ENCODE measurements around the gene RIN3. TPM values are rescaled to one million over a fixed set of nuclear protein-coding genes. Genes with fewer than 3 reads are reported as not detected.

The RIN3 gene
- total RNA-seq, 1 experiment from 2014 or later: 1.5 TPM

DNA sequence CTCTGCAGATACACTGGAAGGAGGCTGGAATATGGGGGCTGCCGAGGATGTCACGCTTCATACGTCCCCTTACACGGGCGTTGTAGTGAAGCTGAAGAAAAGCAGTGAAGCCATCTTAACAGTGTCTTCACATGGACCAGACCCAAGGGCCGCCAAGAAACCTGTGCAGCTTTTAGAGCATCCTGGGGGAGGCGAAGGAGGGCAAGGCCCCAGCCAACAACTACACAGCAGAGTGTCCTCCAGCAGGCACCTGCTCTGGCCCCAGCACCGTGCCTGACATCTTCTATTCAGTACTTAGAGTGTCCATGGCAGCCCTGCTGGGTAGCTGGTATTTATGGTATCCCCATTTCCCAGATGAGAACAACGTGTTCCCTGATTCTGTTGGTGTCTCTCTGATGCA is 48.9 kb upstream of the RIN3 start:
- no peak for TF ChIP-seq CTCF (conservative IDR thresholded peaks at IDR 0.05)
- Histone ChIP-seq H4K5ac (ENCODE audit: insufficient read length, low read depth, low read length) (no peak overlapping the region), H3K14ac (ENCODE audit: insufficient read depth, low read length) (no peak overlapping the region), H3K27ac (ENCODE audit: insufficient read length, low read depth, low read length) (no peak overlapping the region), H3T11ph (ENCODE audit: low read length) (no peak overlapping the region), H2AK5ac (ENCODE audit: insufficient read length, low read length) (no peak overlapping the region), H3K4me1 (ENCODE audit: insufficient read depth, low read length) (no peaks in the 10 kb centered on the region), H3K23ac (ENCODE audit: insufficient read length, low read depth, low read length) (no peak overlapping the region), H3K4ac (ENCODE audit: low read depth, low read length) (no peak overlapping the region), H3K56ac (ENCODE audit: insufficient read length, low read depth, low read length) (no peak overlapping the region), H2AFZ (ENCODE audit: low read length) (no peak overlapping the region), H4K91ac (ENCODE audit: insufficient read length, low read depth, low read length) (no peak overlapping the region), H2BK20ac (ENCODE audit: low read depth, low read length, poor library complexity, severe bottlenecking) (no peak overlapping the region), H3K4me2 (ENCODE audit: insufficient read depth, insufficient read length, low read length) (no peak overlapping the region), H2BK15ac (ENCODE audit: low read depth, low read length) (no peak overlapping the region), H2BK120ac (ENCODE audit: low read depth, low read length, poor library complexity, severe bottlenecking) (no peak overlapping the region), H3K18ac (ENCODE audit: insufficient read length, low read depth, low read length) (no peak overlapping the region), H2BK5ac (ENCODE audit: insufficient read length, low read length) (no peak overlapping the region), H3K79me1 (ENCODE audit: insufficient read depth, low read depth, low read length, poor library complexity, severe bottlenecking) (no peaks in the 10 kb centered on the region), H4K20me1 (ENCODE audit: control insufficient read depth, insufficient read depth, insufficient read length) (no peaks in the 10 kb centered on the region), H3K9me3 (ENCODE audit: control insufficient read depth, low read depth, low read length) (no peaks in the 10 kb centered on the region), H2BK12ac (ENCODE audit: insufficient read length, low read depth, low read length) (no peak overlapping the region), H3K9ac (ENCODE audit: extremely low read depth, insufficient read length, low read length) (no peak overlapping the region), H3K79me2 (ENCODE audit: insufficient read depth, low read length) (no peaks in the 10 kb centered on the region; the same call in 1 of the 2 replicates), H3K27me3 (ENCODE audit: insufficient read depth, low read length) (no peaks in the 10 kb centered on the region), H3K23me2 (ENCODE audit: insufficient read length, low read depth, low read length, poor library complexity, severe bottlenecking) (no peaks in the 10 kb centered on the region), H4K8ac (replicated peaks; ENCODE audit: insufficient read length, low read depth, low read length) (no peak overlapping the region)
- Mint-ChIP-seq H3K4me1 (peaks cover 0 to 11% of the 10 kb centered on the region in 2 experiments; a peak in 3 of 4 replicates), H3K27ac (no peak overlapping the region), H3K9me3 (peaks cover 10 to 12% of the 10 kb centered on the region in 2 experiments), H3K36me3 (ENCODE audit: insufficient read depth in 1 of 3, low read depth in 3 of 3) (peaks cover 0 to 8% (median 0%) of the 10 kb centered on the region in 3 experiments; a peak in 3 of 7 replicates), H3K27me3 (ENCODE audit: low read depth) (peaks cover 3% of the 10 kb centered on the region), H3K4me3 (no peak overlapping the region)
- no CpG with 5 or more reads among the region's 9 CpGs for WGBS (ENCODE audit: extremely low coverage, insufficient read length, low lambda C conversion rate)
- DNase-seq: no peak
